Measurements from ENCODE around the gene CTIF. TPM values are rescaled to one million over a fixed set of nuclear protein-coding genes. Genes with fewer than 3 reads are reported as not detected.

The CTIF gene
- polyA plus RNA-seq, 1 donor from 2014 or later = 50.2 TPM

- Histone ChIP-seq H3K4me2 (ENCODE audit: low read length) (no peak overlapping the region), H3K79me2 (replicated peaks; ENCODE audit: insufficient read depth, low read length) (no peaks in the 10 kb centered on the region), H2AFZ (ENCODE audit: low read depth, low read length) (no peak overlapping the region), H3K9ac (ENCODE audit: low read length) (no peak overlapping the region), H3K36me3 (ENCODE audit: insufficient read depth, low read length) (no peaks in the 10 kb centered on the region), H3K9me2 (ENCODE audit: insufficient read depth, low read length) (no peaks in the 10 kb centered on the region), H4K20me1 (ENCODE audit: insufficient read depth) (no peaks in the 10 kb centered on the region), H3K4me3 (ENCODE audit: low read length) (no peak overlapping the region), H3K27ac (ENCODE audit: low read length) (no peak overlapping the region), H3K27me3 (ENCODE audit: insufficient read depth, low read depth, low read length) (no peaks in the 10 kb centered on the region), H3K9me3 (ENCODE audit: low read length) (no peaks in the 10 kb centered on the region), H3F3A (ENCODE audit: insufficient read depth, low read length, poor library complexity, severe bottlenecking) (no peaks in the 10 kb centered on the region)
- TF ChIP-seq EP300 (conservative IDR thresholded peaks at IDR 0.05; ENCODE audit: poor library complexity, severe bottlenecking) (no peak), REST (IDR thresholded peaks at IDR 0.05; ENCODE audit: borderline replicate concordance) (no peak), CTCF (IDR thresholded peaks at IDR 0.05; ENCODE audit: poor library complexity, severe bottlenecking) (no peak), RAD21 (conservative IDR thresholded peaks at IDR 0.05) (no peak), TAF1 (IDR thresholded peaks at IDR 0.05; ENCODE audit: low read depth) (no peak), MXI1 (conservative IDR thresholded peaks at IDR 0.05; ENCODE audit: poor library complexity, severe bottlenecking) (no peak), POLR2AphosphoS5 (IDR thresholded peaks at IDR 0.05) (no peak), SMC3 (conservative IDR thresholded peaks at IDR 0.05; ENCODE audit: poor library complexity) (no peak), EZH2 (IDR thresholded peaks at IDR 0.05; ENCODE audit: borderline replicate concordance, insufficient read depth, low read length, poor library complexity, severe bottlenecking) (no peak)
Observed at GRCh38 chr18:48843596-48843995, 304.8 kb downstream of the CTIF start.

GRCh38 chr18:48844271-48844670 lies 305.4 kb downstream of the CTIF start:
- H3K9me2 ChIP-seq (ENCODE audit: insufficient read depth, low read length) = no peaks in the 10 kb centered on the region
- TF ChIP-seq MXI1 (conservative IDR thresholded peaks at IDR 0.05; ENCODE audit: poor library complexity, severe bottlenecking) (no peak), CTCF (IDR thresholded peaks at IDR 0.05; ENCODE audit: poor library complexity, severe bottlenecking) (no peak), RAD21 (conservative IDR thresholded peaks at IDR 0.05) (no peak), SMC3 (conservative IDR thresholded peaks at IDR 0.05; ENCODE audit: poor library complexity) (no peak), REST (IDR thresholded peaks at IDR 0.05; ENCODE audit: borderline replicate concordance) (no peak), TAF1 (IDR thresholded peaks at IDR 0.05; ENCODE audit: low read depth) (no peak), POLR2AphosphoS5 (IDR thresholded peaks at IDR 0.05) (no peak), EZH2 (IDR thresholded peaks at IDR 0.05; ENCODE audit: borderline replicate concordance, insufficient read depth, low read length, poor library complexity, severe bottlenecking) (no peak)
- no peaks in the 10 kb centered on the region for H3K36me3 ChIP-seq (ENCODE audit: insufficient read depth, low read length)

More at GRCh38 chr18:48844271-48844670, 305.4 kb downstream of the CTIF start:
- Histone ChIP-seq H3K4me2 (ENCODE audit: low read length) (no peak overlapping the region), H2AFZ (ENCODE audit: low read depth, low read length) (no peak overlapping the region), H3K79me2 (replicated peaks; ENCODE audit: insufficient read depth, low read length) (no peaks in the 10 kb centered on the region), H3K9ac (ENCODE audit: low read length) (no peak overlapping the region), H3K27ac (ENCODE audit: low read length) (no peak overlapping the region), H3F3A (ENCODE audit: insufficient read depth, low read length, poor library complexity, severe bottlenecking) (no peaks in the 10 kb centered on the region), H3K9me3 (ENCODE audit: low read length) (no peaks in the 10 kb centered on the region), H3K27me3 (ENCODE audit: insufficient read depth, low read depth, low read length) (no peaks in the 10 kb centered on the region), H3K4me3 (ENCODE audit: low read length) (no peak overlapping the region), H4K20me1 (ENCODE audit: insufficient read depth) (no peaks in the 10 kb centered on the region)

All from neural cell (in vitro differentiated cells).